RWPE1 (cell line): ENCODE results near the gene TNNI2.

Experiments used
- CTCF ChIA-PET: fragments of 350-600 bp; sonication (Branson Sonifier 250); formaldehyde crosslinking; extraction: SDS; loops from one replicate; lab custom pipeline; 2021; lab: Yijun Ruan, JAX
- POLR2A ChIA-PET: fragments of 400-600 bp; formaldehyde crosslinking; extraction: SDS; loops from one replicate; lab custom pipeline; 2020; ENCODE audit warnings: antibody characterized with exemption; ENCODE audit not compliant: low non-redundant PET; lab: Yijun Ruan, JAX
- DNase-seq: peaks from one replicate; pipeline ENCODE4 v3.0.0; 2012; ENCODE audit warnings: low spot score
- H3K27ac ChIP-seq: fragments of 450-650 bp; 2 replicates; pipeline ENCODE4 v1.5.1; 2017
- TF ChIP-seq, protein P1 (sequence below): fragments of 450-650 bp; conservative IDR thresholded peaks from 2 replicates; pipeline ENCODE4 v1.5.1; 2017; ENCODE audit warnings: low read depth, mild to moderate bottlenecking

TNNI2 gene

DNA sequence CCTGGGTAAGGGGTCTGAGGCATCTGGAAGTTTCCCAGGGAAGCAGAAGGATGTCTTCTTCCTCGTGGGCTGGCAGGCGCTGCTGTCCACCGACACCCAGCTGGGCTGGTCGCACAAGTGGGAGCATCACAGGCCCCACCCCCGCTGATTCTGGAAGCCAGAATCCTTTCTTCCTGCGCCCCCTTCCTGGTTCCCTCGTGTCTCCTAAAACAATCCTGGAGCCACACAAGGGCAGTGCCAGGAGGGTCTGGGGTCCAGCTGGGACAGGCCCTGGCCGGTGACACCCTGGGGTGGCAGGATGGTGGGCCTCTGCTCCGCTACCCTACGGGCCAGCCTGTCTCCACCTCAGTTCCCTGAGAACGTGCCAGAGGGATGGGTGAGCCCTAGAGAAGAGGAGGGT, 18.3 kb downstream of the TNNI2 start:
- TF ChIP-seq, protein P1, sequence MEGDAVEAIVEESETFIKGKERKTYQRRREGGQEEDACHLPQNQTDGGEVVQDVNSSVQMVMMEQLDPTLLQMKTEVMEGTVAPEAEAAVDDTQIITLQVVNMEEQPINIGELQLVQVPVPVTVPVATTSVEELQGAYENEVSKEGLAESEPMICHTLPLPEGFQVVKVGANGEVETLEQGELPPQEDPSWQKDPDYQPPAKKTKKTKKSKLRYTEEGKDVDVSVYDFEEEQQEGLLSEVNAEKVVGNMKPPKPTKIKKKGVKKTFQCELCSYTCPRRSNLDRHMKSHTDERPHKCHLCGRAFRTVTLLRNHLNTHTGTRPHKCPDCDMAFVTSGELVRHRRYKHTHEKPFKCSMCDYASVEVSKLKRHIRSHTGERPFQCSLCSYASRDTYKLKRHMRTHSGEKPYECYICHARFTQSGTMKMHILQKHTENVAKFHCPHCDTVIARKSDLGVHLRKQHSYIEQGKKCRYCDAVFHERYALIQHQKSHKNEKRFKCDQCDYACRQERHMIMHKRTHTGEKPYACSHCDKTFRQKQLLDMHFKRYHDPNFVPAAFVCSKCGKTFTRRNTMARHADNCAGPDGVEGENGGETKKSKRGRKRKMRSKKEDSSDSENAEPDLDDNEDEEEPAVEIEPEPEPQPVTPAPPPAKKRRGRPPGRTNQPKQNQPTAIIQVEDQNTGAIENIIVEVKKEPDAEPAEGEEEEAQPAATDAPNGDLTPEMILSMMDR = no peak
- no peak for DNase-seq
- H3K27ac ChIP-seq = peak overlapping the region; percentile 19; the same call in 1 of the 2 replicates
- ChIA-PET CTCF (no interaction called here), POLR2A (no interaction called here)

DNA sequence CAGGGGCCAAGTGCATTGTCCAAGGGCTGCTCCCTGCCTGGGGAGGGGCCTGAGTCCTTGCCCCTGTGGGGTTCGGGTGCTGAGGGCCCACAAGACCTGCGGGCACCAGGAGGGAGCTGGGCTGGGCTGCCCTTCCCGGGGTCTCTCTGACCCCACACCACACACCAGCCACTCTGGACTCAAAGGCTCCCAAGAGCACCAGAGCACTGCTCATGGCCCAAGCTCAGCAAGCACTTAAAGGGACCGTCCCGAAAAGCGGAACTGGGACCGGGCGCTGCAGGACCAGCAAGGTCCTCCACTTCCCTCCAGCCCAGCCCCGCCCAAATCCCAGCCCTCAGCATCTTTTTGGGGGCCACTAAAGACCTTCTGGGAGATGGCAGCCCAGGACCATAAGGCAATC, 19.4 kb downstream of the TNNI2 start:
- TF ChIP-seq, protein P1 = no peak
- DNase-seq = no peak
- ChIA-PET POLR2A (no interaction called here), CTCF (interaction anchor here (0.9 kb wide), 1 partner anchor 24 kb away, joined by 3 read pairs; no protein-coding TSS in a partner anchor)
- H3K27ac ChIP-seq = peak overlapping the region; percentile 2; the same call in 1 of the 2 replicates

DNA sequence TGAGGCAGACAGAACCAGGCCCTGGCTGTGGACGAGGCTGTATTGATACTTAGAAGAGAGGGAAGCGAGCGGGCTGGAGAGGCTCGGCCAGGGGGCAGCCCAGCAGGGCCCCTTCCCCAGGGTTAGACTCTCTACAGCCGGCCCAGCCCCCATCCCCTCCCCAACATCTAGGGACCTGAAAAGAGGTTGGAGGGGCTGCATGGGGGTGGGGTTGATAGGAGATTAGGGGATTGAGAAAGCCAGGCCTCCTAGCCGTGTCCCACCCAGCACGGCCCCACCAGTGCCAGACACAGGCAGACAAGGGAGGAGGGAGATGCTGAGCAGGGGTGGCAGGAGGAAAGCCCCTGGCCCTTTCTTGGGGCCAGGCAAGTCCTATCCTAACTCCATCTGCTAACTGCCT, 19.8 kb downstream of the TNNI2 start:
- POLR2A ChIA-PET = no interaction called here
- peak overlapping the region; percentile 2; the same call in 1 of the 2 replicates for H3K27ac ChIP-seq
- TF ChIP-seq, protein P1 = no peak
- no peak for DNase-seq
- CTCF ChIA-PET = interaction anchor here (0.6 kb wide), 1 partner anchor 331 kb away, joined by 4 read pairs; no protein-coding TSS in a partner anchor

DNA sequence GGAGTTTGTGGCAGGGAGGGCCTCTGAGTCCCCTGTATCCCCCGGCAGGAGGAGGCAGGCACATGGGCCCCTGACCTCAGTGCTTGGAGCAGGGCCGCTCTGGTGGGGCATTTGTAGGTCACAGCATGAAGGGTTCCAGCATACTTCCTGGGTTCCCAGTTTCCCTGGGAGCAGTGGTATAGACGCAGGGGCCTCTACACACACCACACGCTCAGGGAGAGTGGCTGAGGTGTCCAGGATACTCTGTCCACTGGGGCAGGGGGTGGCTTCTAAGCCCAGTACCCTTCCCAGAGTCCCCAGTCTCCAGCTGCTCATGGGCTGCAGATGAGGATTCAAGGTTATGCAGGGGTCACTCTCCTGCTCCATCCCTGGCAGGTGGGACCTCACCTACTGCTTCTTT, 20.2 kb downstream of the TNNI2 start:
- TF ChIP-seq, protein P1 = no peak
- DNase-seq = no peak
- POLR2A ChIA-PET = no interaction called here
- H3K27ac ChIP-seq = peak overlapping the region; percentile 8; the same call in 1 of the 2 replicates
- CTCF ChIA-PET = interaction anchor here (0.6 kb wide), 1 partner anchor 332 kb away, joined by 4 read pairs; no protein-coding TSS in a partner anchor

DNA sequence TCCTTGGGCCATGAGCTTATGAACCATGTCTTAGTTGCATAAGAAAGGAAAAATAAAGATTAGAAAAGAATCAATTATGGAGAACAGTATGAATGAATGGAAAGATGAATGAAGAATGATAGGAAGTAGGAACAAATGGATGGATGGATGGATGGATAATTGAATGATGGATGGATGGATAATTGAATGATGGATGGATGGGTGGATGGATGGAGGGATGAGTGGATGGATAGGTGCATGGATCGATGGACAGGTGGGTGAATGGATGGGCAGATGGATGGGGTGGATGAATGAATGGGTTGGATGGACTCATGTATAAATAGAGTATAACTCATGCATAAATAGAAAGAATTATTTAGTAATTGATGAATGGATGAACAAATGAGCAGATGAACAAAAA, 21.3 kb downstream of the TNNI2 start:
- ChIA-PET POLR2A (no interaction called here), CTCF (interaction anchor here (0.8 kb wide), 1 partner anchor 33 kb away, joined by 3 read pairs; no protein-coding TSS in a partner anchor)
- TF ChIP-seq, protein P1 = no peak
- no peak for DNase-seq
- H3K27ac ChIP-seq = no peak overlapping the region

DNA sequence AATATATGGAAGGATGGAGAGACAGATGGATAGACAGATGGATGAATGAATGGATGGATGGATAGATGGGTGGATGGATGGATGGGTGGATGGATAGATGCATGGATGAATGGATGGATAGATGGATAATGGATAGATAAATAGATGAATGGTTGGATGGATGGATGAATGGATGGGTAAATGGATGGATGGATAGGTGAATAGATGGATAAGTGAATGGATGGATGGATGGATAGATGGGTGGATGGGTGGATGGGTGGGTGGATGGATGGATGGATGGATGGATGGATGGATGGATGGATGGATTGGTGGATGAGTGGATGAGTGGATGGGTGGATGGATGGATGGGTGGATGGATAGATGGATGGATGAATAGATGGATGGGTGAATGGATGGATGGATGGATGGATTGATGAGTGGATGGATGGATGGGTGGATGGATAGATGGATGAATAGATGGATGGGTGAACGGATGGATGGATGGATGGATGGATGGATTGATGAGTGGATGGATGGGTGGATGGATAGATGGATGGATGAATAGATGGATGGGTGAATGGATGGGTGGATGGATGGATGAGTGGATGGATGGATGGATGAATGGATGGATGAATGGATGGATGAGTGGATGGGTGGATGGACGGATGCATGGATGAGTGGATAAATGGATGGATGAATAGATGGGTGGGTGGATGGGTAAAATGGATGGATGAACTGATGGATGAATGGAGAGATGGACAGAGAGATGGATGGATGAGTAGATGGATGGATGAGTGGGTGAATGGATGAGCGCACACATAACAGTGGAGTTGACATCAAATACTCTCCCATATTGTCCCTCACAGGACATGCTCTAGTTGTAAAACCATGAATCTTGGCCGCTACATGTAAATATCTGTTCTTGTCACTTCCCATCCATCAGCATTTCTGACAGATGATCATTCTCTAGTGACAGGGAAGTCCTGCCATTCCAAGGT, 22.9 kb downstream of the TNNI2 start:
- CTCF ChIA-PET = interaction anchor here (2.2 kb wide), 1 partner anchor 21 kb away, joined by 8 read pairs; no protein-coding TSS in a partner anchor

More for the DNA sequence above, 22.9 kb downstream of the TNNI2 start:
- TF ChIP-seq, protein P1 = no peak
- no peak for DNase-seq
- POLR2A ChIA-PET = no interaction called here
- no peak overlapping the region for H3K27ac ChIP-seq
